T-cell (primary cell): Measurements from ENCODE around the gene ISOC2. TPM values are rescaled to one million over a fixed set of nuclear protein-coding genes. Genes with fewer than 3 reads are reported as not detected.

Experiments used
- ATAC-seq, 4 experiments: fragments of 200-7000 bp in 3 of 4; fragments of 150-1000 bp in 1 of 4; cut with Tn5 transposase; replicated peaks in 1 of 4; 1 replicate in 3 of 4; 2 replicates in 1 of 4; pipeline ENCODE4 v1.10.0; 2021; ENCODE audit warnings: moderate library complexity in 3 of 4, mild to moderate bottlenecking in 2 of 4, moderate number of reproducible peaks in 1 of 4
- CTCF ChIA-PET, 2 donors: fragments of 300-600 bp; sonication (Branson Sonifier 250); formaldehyde crosslinking; loops; one replicate each; lab custom pipeline; 2022; ENCODE audit warnings: antibody characterized with exemption in 2 of 2; lab: Charles Lee
- POLR2A ChIA-PET, 2 donors: fragments of 300-600 bp; sonication (Branson Sonifier 250); formaldehyde crosslinking; loops; one replicate each; lab custom pipeline; 2022; ENCODE audit warnings: antibody characterized with exemption in 2 of 2; lab: Charles Lee
- DNase-seq, 35 experiments: peaks; one replicate each; pipeline versions ENCODE4 v3.0.0 to v3.0.0-alpha.2; 2013 to 2023
- H3K27ac ChIP-seq: one replicate; pipeline ENCODE4 v1.5.1; 2013; ENCODE audit warnings: low read length
- H3K27me3 ChIP-seq, 2 experiments: replicated peaks in 1 of 2; 1 replicate in 1 of 2; 2 replicates in 1 of 2; pipeline versions ENCODE4 v1.6.1 to v1.7.0; 2013; ENCODE audit warnings: low read length in 1 of 2, mixed read lengths in 1 of 2; ENCODE audit not compliant: control insufficient read depth in 2 of 2, insufficient read depth in 2 of 2; ENCODE audit errors: extremely low read depth in 1 of 2
- H3K36me3 ChIP-seq, 2 donors: 1 replicate in 1 of 2; 2 replicates in 1 of 2; pipeline versions ENCODE4 v1.6.1 to v1.7.0; 2013; ENCODE audit warnings: low read length in 1 of 2; ENCODE audit not compliant: control insufficient read depth in 2 of 2, insufficient read depth in 1 of 2; ENCODE audit errors: extremely low read depth in 1 of 2
- H3K4me1 ChIP-seq, 2 experiments: 1 replicate in 1 of 2; 2 replicates in 1 of 2; pipeline versions ENCODE4 v1.6.1 to v1.7.0; 2013; ENCODE audit warnings: low read length in 2 of 2, mixed read lengths in 1 of 2; ENCODE audit not compliant: insufficient read depth in 2 of 2, control insufficient read depth in 1 of 2; ENCODE audit errors: extremely low read depth in 1 of 2
- H3K4me3 ChIP-seq, 2 donors: 1 replicate in 1 of 2; 2 replicates in 1 of 2; pipeline versions ENCODE4 v1.5.1 to v1.7.0; 2013; ENCODE audit warnings: mild to moderate bottlenecking in 2 of 2, low read length in 1 of 2, moderate library complexity in 1 of 2; ENCODE audit not compliant: control insufficient read depth in 1 of 2; ENCODE audit errors: extremely low read depth in 1 of 2
- H3K9me3 ChIP-seq: 2 replicates; pipeline ENCODE4 v1.7.0; 2013
- H3K27ac Mint-ChIP-seq, 2 donors: one replicate each; pipeline ENCODE4 v1.8.0; 2020 to 2021; ENCODE audit warnings: mild to moderate bottlenecking in 2 of 2, mixed read lengths in 2 of 2
- H3K27me3 Mint-ChIP-seq, 2 donors: one replicate each; pipeline ENCODE4 v1.8.0; 2021 to 2022; ENCODE audit warnings: mixed read lengths in 2 of 2
- H3K36me3 Mint-ChIP-seq: one replicate; pipeline ENCODE4 v1.8.0; 2021; ENCODE audit warnings: mixed read lengths
- H3K4me1 Mint-ChIP-seq, 3 donors: one replicate each; pipeline ENCODE4 v1.8.0; 2020 to 2022; ENCODE audit warnings: mixed read lengths in 3 of 3, mild to moderate bottlenecking in 1 of 3
- H3K4me3 Mint-ChIP-seq, 3 donors: one replicate each; pipeline ENCODE4 v1.8.0; 2020 to 2022; ENCODE audit warnings: mild to moderate bottlenecking in 3 of 3, mixed read lengths in 3 of 3, moderate library complexity in 3 of 3
- H3K9me3 Mint-ChIP-seq, 3 donors: one replicate each; pipeline ENCODE4 v1.8.0; 2020 to 2022; ENCODE audit warnings: mixed read lengths in 3 of 3
- WGBS: methylation state at CpG from one replicate; pipeline ENCODE4 v1.1.5; 2013; ENCODE audit warnings: missing lambda C conversion rate; ENCODE audit not compliant: insufficient coverage; 5-methylcytosine and 5-hydroxymethylcytosine counted together
- total RNA-seq, 35 experiments: library from RNA in 6 of 35; stranded (reverse) in 6 of 35; fragments of 120-200 nt in 1 of 35; gene quantifications; one replicate each; pipeline versions ENCODE4 v1.2.1 to v1.2.4 and lab custom pipeline; 2013 to 2026

Gene ISOC2
- total RNA-seq, 5 donors from 2014 or later (not counting 1 experiment from before 2014, with no cell fraction given) = 6.8 to 18.9 (median 14.7) TPM

DNA sequence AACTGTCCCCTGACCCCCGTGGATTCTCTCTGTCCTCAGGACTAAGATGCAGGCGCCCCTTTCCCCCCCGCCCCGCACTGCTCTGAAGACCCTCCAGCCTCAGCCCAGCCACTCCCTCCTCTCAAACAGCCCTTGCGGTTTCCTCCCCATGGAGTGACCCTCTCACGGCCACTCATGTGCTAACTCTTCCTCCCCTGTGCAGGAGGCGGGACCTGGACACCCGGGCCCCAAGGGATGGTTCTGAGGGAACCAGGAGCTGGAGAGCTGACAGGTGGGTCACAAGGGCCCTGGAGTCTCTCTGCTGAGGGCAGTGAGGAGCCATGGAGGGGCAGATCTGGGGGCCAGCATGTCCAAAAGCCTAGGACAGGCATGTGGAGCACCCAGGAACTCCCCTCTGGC is 1.9 kb downstream of the ISOC2 start:
- CTCF ChIA-PET = interaction anchor here (0.6 to 1.2 kb wide), 2 partner anchors 8 to 56 kb away, joined by 4 to 7 read pairs; no protein-coding TSS in a partner anchor
- no peaks in the 10 kb centered on the region for H3K36me3 ChIP-seq
- H3K9me3 ChIP-seq = no peaks in the 10 kb centered on the region
- POLR2A ChIA-PET = interaction anchor here in 1 of 2 donors (0.6 kb wide), 1 partner anchor 21 kb away, joined by 3 read pairs; no protein-coding TSS in a partner anchor
- H3K4me1 ChIP-seq = peaks cover 0 to 19% of the 10 kb centered on the region in 2 experiments
- peaks cover 8% of the 10 kb centered on the region for H3K36me3 Mint-ChIP-seq
- peaks cover 20 to 30% (median 25%) of the 10 kb centered on the region in 3 donors for H3K4me1 Mint-ChIP-seq
- no peak overlapping the region for H3K4me3 ChIP-seq
- H3K9me3 Mint-ChIP-seq = no peaks in the 10 kb centered on the region
- peaks cover 0 to 4% of the 10 kb centered on the region in 2 experiments for H3K27me3 ChIP-seq
- H3K27ac Mint-ChIP-seq = no peak overlapping the region
- ATAC-seq = no peak
- H3K4me3 Mint-ChIP-seq = peak overlapping the region in 2 of 3 donors; percentile 24 to 88
- no peak overlapping the region for H3K27ac ChIP-seq
- H3K27me3 Mint-ChIP-seq = peaks cover 3% of the 10 kb centered on the region in 2 donors
- DNase-seq = no peak
- 83% methylated on average over 8 of the region's 8 CpGs for WGBS

DNA sequence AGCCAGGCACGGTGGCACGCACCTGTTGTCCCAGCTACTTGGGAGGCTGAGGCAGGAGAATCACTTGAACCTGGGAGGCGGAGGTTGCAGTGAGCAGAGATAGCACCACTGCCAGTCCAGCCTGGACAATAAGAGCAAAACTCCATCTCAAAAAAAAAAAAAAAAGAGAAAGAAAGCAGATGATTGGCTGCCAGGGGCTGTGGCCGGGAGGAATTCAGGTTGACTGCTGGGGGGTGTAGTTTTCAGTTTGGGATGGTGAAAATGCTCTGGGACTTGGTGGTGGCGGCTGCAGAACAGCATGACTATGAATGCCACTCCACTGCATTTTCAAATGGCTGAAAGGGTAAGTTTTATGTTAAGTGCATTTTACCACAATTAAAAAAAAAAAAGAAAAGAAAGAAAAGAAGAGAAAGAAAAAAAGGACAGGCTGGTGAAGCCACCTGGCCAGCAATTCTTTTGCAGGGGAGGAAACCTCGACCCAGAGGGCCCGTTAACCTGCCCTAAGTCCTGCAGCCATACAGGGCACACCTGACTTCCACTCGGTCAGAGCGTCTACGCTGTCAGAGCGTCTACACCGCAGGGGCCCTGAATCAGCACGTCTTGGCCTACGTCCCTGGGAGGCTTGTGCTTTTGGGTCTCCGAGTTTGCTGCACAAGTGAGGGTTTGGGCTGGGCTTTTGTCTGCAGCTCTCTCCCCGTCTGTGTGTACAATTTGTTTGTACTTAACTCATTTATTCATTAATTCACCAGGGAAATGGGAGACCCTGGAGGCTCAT is 3.6 kb downstream of the ISOC2 start:
- no peaks in the 10 kb centered on the region for H3K36me3 ChIP-seq
- Mint-ChIP-seq H3K27ac (no peak overlapping the region), H3K27me3 (peaks cover 11 to 14% of the 10 kb centered on the region in 2 donors), H3K4me3 (no peak overlapping the region), H3K36me3 (peaks cover 11% of the 10 kb centered on the region), H3K9me3 (no peaks in the 10 kb centered on the region), H3K4me1 (peaks cover 26 to 40% (median 35%) of the 10 kb centered on the region in 3 donors)
- 63% methylated on average over 7 of the region's 16 CpGs for WGBS
- POLR2A ChIA-PET = interaction anchor here in 1 of 2 donors (0.7 kb wide), 1 partner anchor 169 kb away, joined by 4 read pairs; no protein-coding TSS in a partner anchor
- DNase-seq = no peak
- peaks cover 0 to 18% of the 10 kb centered on the region in 2 experiments for H3K27me3 ChIP-seq
- CTCF ChIA-PET = no interaction called here
- no peak overlapping the region for H3K4me3 ChIP-seq
- no peak overlapping the region for H3K27ac ChIP-seq
- H3K9me3 ChIP-seq = no peaks in the 10 kb centered on the region
- ATAC-seq = no peak
- peaks cover 0 to 24% of the 10 kb centered on the region in 2 experiments for H3K4me1 ChIP-seq

DNA sequence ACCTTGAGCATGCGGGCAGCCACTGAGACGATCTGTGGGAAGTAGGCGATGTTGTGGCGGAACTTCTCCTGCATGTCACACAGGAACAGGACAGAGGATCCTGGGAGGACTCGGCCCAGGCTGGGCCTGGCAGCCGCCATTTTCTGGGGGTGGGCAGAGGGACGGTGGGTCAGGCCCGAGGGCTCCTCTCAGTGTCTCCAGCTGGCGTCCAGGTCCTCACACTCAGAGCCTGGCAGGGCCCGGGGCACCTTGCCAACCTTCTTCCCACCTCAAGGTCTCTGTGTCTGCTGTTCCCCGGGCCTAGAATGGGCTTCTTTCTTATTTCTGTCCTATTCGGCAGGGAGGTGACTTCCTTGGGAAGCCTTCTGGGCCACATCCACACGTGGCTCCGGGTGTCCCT is 5.1 kb downstream of the ISOC2 start:
- ATAC-seq (no peak), DNase-seq (no peak)
- H3K9me3 ChIP-seq = no peaks in the 10 kb centered on the region
- peaks cover 23 to 31% (median 26%) of the 10 kb centered on the region in 3 donors for H3K4me1 Mint-ChIP-seq
- H3K4me3 Mint-ChIP-seq = no peak overlapping the region
- ChIA-PET POLR2A (no interaction called here), CTCF (no interaction called here)
- H3K36me3 Mint-ChIP-seq = peaks cover 11% of the 10 kb centered on the region
- H3K27ac ChIP-seq = no peak overlapping the region
- no peak overlapping the region for H3K27ac Mint-ChIP-seq
- no peaks in the 10 kb centered on the region for H3K36me3 ChIP-seq
- H3K9me3 Mint-ChIP-seq = no peaks in the 10 kb centered on the region
- WGBS = 94% methylated on average over 13 of the region's 14 CpGs
- H3K27me3 Mint-ChIP-seq = peaks cover 14 to 20% of the 10 kb centered on the region in 2 donors
- no peak overlapping the region for H3K4me3 ChIP-seq
- peaks cover 5 to 31% of the 10 kb centered on the region in 2 experiments for H3K4me1 ChIP-seq
- peaks cover 0 to 33% of the 10 kb centered on the region in 2 experiments for H3K27me3 ChIP-seq

DNA sequence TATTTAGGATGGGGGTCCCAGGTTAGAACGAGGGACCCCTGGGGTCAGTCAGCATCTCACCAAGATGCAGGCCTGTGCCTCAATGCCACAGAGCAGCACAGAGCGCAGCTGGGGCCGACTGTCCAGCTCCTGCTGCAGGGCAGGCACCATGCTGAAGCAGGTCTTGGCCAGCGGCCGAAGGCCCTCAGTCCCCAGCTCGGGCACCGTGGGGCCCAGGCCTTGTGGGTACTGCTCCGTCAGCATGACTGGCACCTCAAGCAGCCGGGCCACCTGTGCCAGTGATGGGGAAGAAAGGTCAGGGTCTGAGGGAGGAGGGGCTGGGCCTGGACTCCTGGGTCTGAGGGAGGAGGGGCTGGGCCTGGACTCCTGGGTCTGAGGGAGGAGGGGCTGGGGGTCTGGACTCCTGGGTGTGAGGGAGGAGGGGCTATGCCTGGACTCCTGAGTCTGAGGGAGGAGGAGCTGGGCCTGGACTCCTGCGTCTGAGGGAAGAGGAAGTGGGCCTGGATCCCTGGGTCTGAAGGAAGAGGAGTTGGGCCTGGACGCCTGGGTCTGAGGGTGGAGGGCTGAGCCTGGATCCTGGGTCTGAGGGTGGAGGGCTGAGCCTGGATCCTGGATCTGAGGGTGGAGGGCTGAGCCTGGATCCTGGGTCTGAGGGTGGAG is 5.7 kb downstream of the ISOC2 start:
- H3K4me3 Mint-ChIP-seq = no peak overlapping the region
- ChIA-PET POLR2A (no interaction called here), CTCF (no interaction called here)
- H3K4me1 Mint-ChIP-seq = peaks cover 20 to 30% (median 24%) of the 10 kb centered on the region in 3 donors
- no peak for DNase-seq
- ATAC-seq = no peak
- H3K36me3 Mint-ChIP-seq = peaks cover 11% of the 10 kb centered on the region
- Histone ChIP-seq H3K27me3 (peaks cover 0 to 38% of the 10 kb centered on the region in 2 experiments), H3K4me1 (peaks cover 5 to 29% of the 10 kb centered on the region in 2 experiments), H3K9me3 (no peaks in the 10 kb centered on the region), H3K36me3 (no peaks in the 10 kb centered on the region), H3K27ac (no peak overlapping the region), H3K4me3 (no peak overlapping the region)
- H3K27me3 Mint-ChIP-seq = peaks cover 17 to 20% of the 10 kb centered on the region in 2 donors
- H3K27ac Mint-ChIP-seq = no peak overlapping the region
- no peaks in the 10 kb centered on the region for H3K9me3 Mint-ChIP-seq
- WGBS = 76% methylated on average over 11 of the region's 11 CpGs

DNA sequence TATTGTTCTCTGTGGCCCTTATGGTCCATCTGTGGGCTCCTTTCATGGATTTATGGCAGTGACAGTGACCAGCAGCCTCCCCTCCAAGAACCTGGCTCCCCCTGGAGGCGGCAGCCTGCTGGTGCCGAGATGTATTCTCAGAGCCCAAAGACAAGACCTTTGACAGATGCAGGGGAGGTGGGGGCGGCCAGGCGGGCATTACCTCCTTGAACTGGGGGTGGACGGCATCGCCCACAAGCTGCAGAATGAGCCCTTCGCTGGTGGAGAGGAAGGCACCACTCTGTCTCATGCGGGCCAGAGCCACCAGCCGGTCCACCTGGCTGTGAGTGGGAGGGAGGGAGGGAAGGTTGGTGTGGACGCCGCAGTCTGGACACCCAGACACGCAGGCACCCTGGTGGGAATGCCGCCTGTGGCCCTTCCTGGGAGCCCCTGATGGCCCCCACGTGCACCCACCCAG is 6.6 kb downstream of the ISOC2 start:
- Histone ChIP-seq H3K9me3 (no peaks in the 10 kb centered on the region), H3K27ac (no peak overlapping the region), H3K4me3 (no peak overlapping the region), H3K4me1 (peaks cover 5 to 25% of the 10 kb centered on the region in 2 experiments), H3K27me3 (peaks cover 0 to 45% of the 10 kb centered on the region in 2 experiments), H3K36me3 (no peaks in the 10 kb centered on the region)
- ChIA-PET POLR2A (no interaction called here), CTCF (no interaction called here)
- DNase-seq (peak in 25 of 35 experiments; percentile 20 to 61 (median 44)), ATAC-seq (peak in 1 of 4 experiments; percentile 35)
- Mint-ChIP-seq H3K9me3 (no peaks in the 10 kb centered on the region), H3K27ac (no peak overlapping the region), H3K27me3 (peaks cover 21 to 24% of the 10 kb centered on the region in 2 donors), H3K4me1 (peaks cover 11 to 25% (median 20%) of the 10 kb centered on the region in 3 donors), H3K4me3 (peak overlapping the region in 1 of 3 donors; percentile 35), H3K36me3 (peaks cover 11% of the 10 kb centered on the region)
- WGBS = 72% methylated on average over 11 of the region's 14 CpGs
